ENCODE measurements around the gene DUOX1.
A peak's percentile ranks its signal among the peaks of the same experiment; 100 is the strongest.

Gene DUOX1

DNA sequence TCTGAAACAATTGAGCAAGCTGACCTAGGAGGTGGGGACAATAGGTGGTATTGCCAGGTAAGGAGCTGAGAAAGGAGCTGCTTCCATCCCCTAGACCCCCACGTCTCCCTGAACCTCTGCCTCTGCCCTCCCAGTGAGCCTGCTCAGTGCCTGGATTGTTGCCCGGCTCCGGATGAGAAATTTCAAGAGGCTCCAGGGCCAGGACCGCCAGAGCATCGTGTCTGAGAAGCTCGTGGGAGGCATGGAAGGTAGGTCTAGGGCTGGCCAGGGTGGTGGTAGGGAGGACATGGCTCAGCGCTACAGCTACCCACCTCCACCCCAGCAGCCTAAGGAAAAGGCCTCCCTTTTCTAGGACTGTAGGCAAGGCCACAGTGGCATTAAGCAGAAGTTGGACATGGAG lies 13.3 kb downstream of the DUOX1 start:
- DNase-seq (ENCODE audit: low read depth, low spot score), result no peak

DNA sequence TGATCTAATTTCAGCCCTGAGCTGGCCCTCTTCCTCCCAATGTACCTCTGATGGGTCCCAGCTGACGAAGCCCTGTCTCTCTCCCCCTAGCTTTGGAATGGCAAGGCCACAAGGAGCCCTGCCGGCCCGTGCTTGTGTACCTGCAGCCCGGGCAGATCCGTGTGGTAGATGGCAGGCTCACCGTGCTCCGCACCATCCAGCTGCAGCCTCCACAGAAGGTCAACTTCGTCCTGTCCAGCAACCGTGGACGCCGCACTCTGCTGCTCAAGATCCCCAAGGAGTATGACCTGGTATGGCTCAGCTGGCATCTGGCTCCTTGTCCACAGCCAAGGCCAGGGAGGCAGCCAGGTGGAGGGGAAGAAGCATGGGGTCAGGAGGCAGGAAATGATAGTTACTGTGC lies 14.2 kb downstream of the DUOX1 start:
- DNase-seq (ENCODE audit: low read depth, low spot score), result no peak

DNA sequence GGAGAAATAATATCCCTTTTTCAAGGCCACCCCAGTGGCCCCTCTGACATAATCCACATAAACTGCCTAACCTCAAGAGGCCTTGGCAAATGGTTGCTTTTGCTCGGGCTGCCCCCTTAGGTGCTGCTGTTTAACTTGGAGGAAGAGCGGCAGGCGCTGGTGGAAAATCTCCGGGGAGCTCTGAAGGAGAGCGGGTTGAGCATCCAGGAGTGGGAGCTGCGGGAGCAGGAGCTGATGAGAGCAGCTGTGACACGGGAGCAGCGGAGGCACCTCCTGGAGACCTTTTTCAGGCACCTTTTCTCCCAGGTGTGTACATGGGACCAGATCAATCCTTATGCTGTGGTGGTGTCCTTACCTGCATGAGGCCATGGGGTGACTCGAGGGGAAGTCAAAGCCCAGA lies 15.0 kb downstream of the DUOX1 start:
- DNase-seq (ENCODE audit: low read depth, low spot score), result no peak

DNA sequence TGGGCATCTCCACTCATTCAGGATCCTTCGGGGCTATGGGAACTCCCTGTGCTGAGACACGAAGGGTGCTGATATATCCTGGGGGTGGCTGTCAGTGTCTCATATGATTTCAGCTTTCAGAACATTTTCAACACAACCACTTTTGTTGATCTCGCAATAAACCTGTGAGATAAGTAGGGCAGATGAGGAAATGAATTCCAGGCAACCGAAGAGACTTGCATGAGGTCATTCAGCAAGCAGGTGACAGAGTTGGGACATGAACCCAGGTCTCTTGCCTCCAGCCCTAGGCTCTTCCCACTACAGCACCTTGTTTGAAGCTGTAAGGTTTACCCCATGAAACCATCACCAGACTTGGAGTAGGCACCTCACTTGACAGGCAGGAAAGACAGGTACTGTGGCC lies 16.6 kb downstream of the DUOX1 start:
- no peak for DNase-seq (ENCODE audit: low read depth, low spot score)

DNA sequence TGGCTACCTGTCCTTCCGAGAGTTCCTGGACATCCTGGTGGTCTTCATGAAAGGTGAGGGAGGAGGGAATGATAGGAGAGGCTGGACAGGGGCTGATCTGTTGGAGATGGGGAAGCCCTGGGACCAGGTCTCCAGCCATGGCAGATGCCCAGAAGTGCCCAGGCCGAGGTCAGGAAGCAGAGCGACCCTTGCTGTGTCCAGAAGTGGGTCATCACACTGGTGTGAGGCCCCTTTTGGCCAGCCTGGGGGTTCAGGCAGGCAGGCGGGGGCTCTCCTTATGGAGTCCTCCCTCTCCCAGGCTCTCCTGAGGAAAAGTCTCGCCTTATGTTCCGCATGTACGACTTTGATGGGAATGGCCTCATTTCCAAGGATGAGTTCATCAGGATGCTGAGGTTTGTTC lies 17.8 kb downstream of the DUOX1 start:
- DNase-seq (ENCODE audit: low read depth, low spot score), result no peak

DNA sequence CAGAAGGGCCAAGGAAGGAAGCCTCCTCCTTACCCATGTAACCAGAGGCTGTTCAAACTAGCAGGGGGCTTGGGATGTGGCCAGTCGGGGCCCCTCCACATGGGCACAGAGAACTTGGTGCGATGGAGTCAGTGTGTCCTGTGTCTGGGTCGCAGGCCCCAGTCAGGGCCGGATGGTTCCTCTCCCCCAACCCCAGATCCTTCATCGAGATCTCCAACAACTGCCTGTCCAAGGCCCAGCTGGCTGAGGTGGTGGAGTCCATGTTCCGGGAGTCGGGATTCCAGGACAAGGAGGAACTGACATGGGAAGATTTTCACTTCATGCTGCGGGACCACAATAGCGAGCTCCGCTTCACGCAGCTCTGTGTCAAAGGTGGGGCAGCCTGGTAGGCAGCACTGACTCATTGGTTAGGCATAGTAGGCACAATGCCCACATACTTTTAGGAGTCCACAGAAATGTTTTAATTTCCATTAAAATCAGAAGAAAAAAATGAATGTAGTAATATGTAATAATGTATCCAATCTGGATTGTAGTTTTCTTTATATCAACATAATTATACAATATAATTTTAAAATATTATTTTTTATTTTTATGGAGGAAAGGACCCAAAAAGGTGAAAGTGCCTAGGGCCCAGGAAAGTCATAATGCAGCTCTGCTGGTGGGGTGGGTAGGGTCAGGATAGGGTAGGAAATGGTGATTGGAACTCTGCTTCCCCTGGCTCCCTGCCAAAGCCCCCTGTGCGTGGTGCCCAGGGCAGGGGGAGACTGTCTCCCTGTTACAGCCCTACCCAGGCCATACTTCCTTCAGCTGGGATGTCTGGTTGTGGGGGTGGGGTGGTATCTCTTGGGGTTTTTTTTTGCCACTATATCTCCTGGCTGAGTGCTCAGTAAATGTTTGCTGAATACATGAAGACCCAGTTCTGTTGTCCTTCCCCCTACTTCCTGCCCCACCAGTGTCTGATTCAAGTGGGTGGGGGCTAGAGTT lies 18.6 kb downstream of the DUOX1 start:
- no peak for DNase-seq (ENCODE audit: low read depth, low spot score)

DNA sequence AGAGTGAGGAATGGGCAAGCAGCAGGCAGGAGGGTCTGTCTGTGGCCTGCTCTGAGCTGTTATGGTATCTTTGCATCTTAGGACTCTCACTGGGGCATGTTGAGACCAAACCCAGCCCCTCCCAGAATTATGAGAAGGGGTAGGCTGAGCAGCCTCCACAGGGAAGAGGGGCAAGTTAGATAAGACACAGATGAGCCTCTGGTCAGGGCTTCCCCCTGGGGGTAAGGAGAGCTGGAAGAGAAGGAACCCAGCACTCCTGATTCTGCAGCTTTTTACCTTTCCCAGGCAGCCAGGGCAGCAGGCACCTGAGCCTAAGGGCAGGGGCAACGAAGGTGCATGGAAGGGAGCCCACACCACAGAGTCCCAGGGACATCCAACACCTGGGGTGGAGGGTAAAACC lies 19.3 kb downstream of the DUOX1 start:
- no peak for DNase-seq (ENCODE audit: low read depth, low spot score)

DNA sequence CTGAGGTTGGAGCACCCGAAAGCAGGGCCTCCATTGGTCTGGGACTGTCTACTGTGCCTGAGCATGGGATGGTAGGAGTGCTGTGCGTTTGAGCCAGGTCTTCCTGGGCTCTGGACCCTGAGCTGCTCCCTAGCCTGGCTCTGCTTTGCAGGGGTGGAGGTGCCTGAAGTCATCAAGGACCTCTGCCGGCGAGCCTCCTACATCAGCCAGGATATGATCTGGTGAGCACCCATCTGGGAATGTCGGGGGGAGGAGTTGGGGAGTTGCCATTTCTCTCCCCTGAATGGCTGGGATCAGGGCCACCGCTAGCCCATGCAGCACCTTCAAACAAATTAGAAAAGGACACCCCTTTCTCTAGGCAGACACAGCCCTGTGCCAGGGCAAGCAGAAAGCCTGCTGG lies 20.7 kb downstream of the DUOX1 start:
- no peak for DNase-seq (ENCODE audit: low read depth, low spot score)

DNA sequence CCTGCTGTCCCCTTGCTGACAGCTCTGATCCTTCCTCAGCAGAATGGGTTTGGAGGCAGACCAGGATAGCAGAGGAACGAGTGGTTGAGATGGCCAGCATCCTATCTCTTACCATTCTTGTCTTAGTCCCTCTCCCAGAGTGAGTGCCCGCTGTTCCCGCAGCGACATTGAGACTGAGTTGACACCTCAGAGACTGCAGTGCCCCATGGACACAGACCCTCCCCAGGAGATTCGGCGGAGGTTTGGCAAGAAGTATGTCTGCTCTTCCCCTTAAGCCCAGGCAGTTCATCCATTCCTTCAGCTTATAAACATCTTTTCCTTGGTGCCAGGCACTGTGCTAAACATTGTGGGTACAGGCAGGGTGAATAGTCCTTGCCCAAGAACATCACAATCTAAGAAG lies 21.2 kb downstream of the DUOX1 start:
- DNase-seq (ENCODE audit: low read depth, low spot score), result no peak

DNA sequence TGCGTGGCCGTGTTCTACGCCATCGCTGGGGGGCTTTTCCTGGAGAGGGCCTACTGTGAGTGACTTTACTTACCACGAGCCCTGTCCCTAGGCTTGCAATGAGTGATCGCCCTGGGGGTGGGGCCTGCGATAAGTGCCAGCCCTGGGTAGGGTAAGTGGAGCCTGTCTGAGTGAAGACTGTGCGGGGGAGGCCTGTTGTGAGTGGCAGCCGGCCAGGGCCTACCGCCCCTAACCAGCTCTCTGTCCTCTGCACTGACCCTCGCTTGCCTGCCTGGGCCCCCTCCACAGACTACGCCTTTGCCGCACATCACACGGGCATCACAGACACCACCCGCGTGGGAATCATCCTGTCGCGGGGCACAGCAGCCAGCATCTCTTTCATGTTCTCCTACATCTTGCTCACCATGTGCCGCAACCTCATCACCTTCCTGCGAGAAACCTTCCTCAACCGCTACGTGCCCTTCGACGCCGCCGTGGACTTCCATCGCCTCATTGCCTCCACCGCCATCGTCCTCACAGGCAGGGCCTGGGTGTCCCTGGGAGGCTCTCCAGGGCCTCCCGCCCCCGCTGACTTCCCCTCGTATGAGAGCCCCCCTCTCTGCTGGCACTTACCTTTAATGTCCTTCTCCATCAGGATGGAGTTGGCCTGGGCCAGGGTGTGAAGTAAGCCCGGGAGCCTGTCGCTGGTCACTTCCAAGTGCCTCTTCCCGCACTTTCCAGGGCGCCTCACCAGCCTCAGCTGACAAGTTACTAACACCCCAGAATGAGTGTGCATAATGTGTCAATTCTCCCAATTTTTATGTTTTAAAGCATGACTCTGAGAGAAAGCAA lies 22.4 kb downstream of the DUOX1 start:
- no peak for DNase-seq (ENCODE audit: low read depth, low spot score)

DNA sequence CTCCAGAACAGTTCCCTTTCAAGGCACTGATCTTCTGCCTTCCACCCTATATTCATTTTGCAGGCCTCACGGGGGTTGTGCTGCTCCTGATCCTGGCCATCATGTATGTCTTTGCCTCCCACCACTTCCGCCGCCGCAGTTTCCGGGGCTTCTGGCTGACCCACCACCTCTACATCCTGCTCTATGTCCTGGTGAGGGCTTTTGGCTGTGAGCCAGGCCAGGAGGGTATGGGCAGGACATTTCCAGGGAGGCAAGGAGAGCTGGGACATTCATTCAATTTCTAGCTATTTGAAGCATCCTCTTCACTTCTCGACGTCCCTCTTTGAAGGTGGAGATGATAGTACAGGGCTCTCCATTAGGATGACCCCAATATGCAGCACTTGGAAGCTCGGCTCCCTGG lies 25.9 kb downstream of the DUOX1 start:
- no peak for DNase-seq (ENCODE audit: low read depth, low spot score)

DNA sequence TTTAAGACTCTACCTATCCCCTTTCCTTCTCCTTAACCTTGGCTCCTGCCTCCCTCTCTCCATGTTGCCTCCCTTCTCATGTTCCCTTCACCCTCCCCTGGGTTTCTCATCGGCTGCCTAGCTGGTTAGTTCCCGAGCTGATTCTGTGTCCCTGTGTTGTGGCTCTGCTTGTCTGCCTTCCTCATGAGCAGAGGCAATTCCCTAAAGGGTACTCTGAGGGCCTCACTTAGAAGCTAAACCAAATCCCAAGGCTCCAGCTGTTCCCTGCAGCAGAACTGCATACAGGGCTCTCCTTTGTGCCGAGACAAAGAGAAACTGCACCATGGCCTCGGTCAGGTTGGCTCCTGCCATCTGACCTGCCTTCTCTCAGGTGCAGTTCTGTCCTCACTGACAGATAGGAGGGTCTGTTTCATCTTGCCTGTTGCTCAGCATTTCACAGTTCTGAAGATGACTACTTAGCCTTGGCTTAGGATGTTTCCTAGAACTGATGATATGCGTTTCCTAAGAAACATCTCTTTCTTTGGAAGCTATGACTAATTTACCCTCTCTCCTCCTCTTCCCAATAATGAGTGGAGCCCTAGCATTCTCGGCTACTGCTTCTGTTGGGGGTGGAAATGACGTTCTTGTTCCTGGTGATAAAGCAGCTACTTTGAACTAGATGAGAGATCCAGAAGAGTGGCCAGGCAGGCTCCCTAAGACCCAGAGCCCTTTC lies 27.1 kb downstream of the DUOX1 start:
- DNase-seq (ENCODE audit: low read depth, low spot score), result no peak

DNA sequence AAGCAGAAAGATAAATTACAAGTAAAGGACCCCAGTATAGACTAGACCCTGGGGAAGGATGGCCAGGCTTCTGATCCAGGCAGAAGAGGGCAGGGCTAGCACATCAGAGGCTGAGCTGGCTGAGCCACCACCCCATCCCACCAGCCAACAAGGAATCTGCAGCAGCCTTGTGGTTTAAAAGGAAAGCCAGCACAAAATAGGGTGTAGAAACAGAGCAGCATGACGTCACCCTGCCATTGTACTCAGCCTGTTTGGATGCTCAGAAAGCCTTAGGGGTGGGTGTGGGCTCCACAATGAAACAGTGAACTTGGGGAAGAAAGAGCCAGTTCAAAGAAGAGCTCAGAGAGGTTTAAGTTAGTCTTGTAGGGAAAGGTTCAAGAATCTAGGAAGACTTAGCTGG lies 28.2 kb downstream of the DUOX1 start:
- DNase-seq (ENCODE audit: low read depth, low spot score), result no peak

DNA sequence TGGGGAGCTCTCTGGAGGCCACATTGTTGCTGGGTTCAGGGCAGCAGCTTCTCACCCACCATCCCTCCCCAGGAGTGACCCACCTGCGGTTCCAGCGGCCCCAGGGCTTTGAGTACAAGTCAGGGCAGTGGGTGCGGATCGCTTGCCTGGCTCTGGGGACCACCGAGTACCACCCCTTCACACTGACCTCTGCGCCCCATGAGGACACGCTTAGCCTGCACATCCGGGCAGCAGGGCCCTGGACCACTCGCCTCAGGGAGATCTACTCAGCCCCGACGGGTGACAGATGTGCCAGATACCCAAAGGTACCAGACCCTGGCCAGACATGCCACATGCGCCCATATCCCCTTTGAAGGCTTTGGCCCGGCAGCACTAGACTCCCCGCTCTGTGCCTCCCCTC lies 31.9 kb downstream of the DUOX1 start:
- DNase-seq (ENCODE audit: low read depth, low spot score), result no peak

DNA sequence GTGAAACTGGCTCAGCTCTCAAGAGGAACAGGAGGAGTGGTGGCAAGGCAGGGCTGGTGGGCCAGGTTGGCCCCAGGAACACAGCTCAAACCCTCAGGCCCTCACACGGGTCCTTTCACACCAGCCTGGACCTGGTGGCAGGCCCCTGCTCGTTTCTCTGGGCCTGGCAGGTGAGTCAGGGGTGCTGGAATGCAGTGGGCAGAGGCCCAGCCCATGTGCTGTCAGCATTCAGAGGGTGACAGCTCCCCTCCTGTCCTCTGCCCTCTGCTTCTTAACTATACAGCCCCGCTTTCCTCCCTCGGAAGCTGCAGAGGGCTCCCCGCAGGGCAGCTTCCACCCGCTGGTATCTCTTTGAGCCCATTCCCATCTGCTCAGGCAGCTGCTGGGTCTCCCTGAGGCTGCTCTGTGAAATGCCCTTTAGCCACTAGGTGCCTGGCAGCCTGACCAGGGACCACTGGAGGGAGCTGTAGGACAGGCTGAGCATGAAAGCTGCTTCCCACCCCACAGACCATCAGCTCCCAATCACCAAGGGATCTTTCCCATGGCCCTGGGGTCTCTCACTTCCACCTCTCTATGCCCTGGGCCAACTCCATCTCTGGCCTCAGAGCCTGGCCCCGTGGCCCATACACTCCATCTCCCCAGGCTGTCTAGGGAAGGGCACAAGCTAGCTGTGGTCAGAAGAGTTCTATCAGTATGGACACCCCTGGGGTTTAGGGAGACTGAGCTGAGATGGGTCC lies 33.1 kb downstream of the DUOX1 start:
- no peak for DNase-seq (ENCODE audit: low read depth, low spot score)

DNA sequence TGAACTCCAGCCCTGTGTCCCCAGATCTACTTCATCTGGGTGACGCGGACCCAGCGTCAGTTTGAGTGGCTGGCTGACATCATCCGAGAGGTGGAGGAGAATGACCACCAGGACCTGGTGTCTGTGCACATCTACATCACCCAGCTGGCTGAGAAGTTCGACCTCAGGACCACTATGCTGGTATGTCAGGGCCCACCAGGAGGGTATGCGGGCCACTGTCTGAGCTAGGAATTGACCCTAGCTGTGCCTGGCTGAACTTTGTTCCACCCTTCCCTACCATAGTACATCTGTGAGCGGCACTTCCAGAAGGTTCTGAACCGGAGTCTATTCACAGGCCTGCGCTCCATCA lies 33.7 kb downstream of the DUOX1 start:
- no peak for DNase-seq (ENCODE audit: low read depth, low spot score)

DNA sequence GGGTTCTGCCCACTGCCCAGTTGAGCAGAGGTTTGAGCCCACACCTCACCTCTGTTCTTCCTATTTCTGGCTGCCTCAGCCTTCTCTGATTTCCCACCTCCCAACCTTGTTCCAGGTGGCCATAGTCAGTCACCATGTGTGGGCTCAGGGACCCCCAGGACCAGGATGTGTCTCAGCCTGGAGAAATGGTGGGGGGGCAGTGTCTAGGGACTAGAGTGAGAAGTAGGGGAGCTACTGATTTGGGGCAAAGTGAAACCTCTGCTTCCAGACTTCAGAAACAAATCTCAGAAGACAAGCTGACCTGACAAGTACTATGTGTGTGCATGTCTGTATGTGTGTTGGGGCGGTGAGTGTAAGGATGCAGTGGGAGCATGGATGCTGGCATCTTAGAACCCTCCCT lies 35.1 kb downstream of the DUOX1 start:
- DNase-seq (ENCODE audit: low read depth, low spot score), result no peak

DNA sequence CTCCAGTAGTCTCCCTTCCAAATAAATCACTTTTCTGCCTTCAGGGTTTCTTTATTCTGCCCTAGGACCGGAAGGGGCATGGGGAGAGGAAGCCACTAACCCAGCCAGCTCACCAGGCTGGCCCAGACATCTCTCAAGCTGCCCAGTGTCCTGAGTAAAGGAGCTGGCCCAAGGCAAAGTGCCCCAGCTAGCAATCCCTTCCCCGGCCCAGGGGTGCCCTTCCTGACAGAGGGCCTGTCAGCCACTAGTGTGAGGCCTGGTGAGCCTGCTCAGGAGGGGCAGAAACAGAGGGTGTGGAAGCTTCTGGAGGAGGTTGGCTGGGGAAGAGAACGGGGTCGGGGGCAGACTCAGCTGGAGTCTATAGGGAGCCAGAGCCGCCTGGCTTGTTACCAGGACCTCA lies 35.7 kb downstream of the DUOX1 start:
- DNase-seq (ENCODE audit: low read depth, low spot score), result no peak

DNA sequence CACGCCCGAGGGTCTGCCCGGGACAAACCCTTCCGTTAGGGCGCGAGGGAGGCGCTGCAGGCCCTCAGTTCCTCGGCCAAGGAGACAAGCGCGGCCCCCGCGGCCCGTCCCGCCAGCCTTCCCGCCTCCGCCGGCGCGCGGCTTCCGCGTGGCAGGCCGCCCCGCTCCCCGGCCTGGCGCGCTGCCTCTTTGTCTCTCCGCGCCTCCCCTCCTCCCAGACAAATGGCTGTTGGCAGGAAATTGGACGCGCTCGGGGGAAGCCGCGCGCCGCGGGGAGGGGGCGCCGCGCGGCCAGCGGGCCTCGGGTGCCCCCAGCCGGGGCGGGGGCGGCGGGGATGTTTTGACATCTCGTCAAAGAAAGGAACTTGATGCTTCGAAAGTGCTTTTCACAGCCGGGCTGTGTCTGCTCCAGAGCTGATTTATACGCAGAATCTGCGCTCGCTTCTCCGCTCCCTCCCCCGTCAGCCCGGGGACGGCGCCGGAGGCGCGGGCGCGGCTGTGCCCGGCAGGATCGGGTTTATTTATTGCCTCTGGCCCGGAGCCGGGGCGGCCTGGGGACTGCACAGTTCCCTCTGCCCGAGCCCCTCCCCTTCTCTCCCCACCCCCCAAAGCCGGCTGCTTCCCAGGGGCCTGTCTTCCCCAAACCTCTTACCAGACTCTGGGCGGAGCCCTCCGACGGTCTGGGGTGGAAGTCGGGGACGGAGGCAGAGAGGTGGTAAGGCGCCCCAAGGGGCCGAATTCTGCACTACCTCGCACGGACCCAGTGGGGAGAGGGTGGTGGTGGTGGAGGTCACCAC lies 37.2 kb downstream of the DUOX1 start:
- DNase-seq (ENCODE audit: low read depth, low spot score), result peak; percentile 57

DNA sequence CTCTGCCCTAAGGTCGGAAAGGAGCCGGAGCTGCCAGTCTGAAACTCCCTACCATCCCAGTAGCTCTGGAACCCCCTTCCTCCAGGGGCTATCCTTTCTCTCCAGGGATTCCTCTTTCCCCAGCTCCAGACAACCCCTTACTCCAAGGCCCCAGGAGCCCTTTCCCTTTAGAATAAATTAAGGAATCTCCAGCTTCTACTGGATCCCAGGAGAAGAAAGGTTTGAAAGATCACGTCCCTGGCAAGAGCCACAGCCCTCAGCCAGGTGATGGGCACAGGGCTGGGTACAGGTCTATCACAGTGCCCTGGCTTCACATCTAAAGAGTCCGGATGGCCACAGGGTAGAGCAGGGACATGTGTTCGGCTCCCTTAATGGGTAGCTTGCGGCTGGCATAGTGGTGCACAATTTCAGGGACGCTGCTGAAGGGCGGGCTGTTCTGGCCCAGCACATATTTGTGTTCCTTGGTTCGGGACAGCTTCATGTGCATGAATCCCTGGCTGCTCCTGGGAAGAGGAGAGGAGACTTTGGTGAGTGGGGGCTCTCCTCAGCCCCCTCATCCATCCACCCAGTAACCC lies 37.9 kb downstream of the DUOX1 start:
- DNase-seq (ENCODE audit: low read depth, low spot score), result no peak

Measured in activated CD4-positive, CD25-positive, alpha-beta regulatory T cell treated with anti-CD3 and anti-CD28 coated beads, Interleukin-2, amount 50 U/mL, for 16 hours (primary cell).